ENCODE results near the gene RAPGEF4. TPM values are rescaled to one million over a fixed set of nuclear protein-coding genes. Genes with fewer than 3 reads are reported as not detected.

RAPGEF4 gene
- 0.14 to 0.31 TPM (median 0.15 TPM) in 5 replicates for total RNA-seq (2022; extraction: Qiagen RNA extraction; ENCODE audit: low read depth)

GRCh38 chr2:172735582-172736423 is at the start of gene RAPGEF4:
TSS of gene RAPGEF4 (plus strand) at chr2:172735845. CDS start at chr2:172735984, 139 bp downstream.

GRCh38 chr2:173075781-173076580 is 340.3 kb downstream of the RAPGEF4 start, which contains the start of gene MAP3K20:
TSS of gene MAP3K20 (plus strand) at chr2:173075846. CDS start at chr2:173091032, 15,186 bp downstream.

Other genes with a start within 250 kb of the RAPGEF4 start
- 2.0 to 4.8 TPM (median 3.6 TPM) in 5 replicates for gene PDK1, start 179.8 kb upstream of the RAPGEF4 start, total RNA-seq (2022; extraction: Qiagen RNA extraction; ENCODE audit: low read depth)